Measurements from ENCODE around the gene CMTM5. TPM values are rescaled to one million over a fixed set of nuclear protein-coding genes. Genes with fewer than 3 reads are reported as not detected.

CMTM5 gene
- total and polyA plus RNA-seq, 2 donors (not counting 3 experiments of a cell fraction or from before 2014, with no cell fraction given) = not detected

DNA sequence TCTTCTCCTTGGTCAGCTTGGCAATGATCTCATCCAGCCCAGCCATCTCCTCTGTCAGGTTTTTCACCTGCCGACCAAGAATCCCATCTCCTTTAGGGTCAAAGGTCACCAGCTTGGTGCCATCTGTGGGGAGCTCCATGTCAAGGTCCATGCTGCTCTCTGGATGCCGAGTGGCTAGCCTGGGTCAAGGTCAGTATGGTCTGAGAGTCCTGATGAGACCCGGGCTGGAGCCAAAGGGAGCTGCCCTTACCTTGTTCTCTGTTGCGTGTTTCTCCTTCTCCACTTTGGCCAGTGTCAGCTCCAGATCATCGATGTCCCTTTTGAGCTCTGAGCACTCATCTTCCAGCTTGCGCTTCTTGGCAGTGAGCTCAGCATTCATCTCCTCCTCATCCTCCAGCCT, 46.8 kb downstream of the CMTM5 start:
- DNase-seq (ENCODE audit: low read depth, low spot score) = no peak
- Histone ChIP-seq H3K27me3 (ENCODE audit: control insufficient read depth in 2 of 2, insufficient read depth in 2 of 2, low read length in 2 of 2) (no peaks in the 10 kb centered on the region), H3K27ac (ENCODE audit: insufficient read depth, low read depth, low read length) (no peak overlapping the region), H2AFZ (ENCODE audit: low read depth, low read length) (no peak overlapping the region), H3K9me1 (replicated peaks; ENCODE audit: control insufficient read depth, extremely low read depth, insufficient read depth, low read length) (no peaks in the 10 kb centered on the region), H3K9ac (replicated peaks; ENCODE audit: extremely low read depth, insufficient read depth, low read length) (no peak overlapping the region), H3K36me3 (ENCODE audit: control insufficient read depth in 2 of 2, extremely low read depth in 1 of 2, insufficient read depth in 2 of 2, low read length in 2 of 2) (no peaks in the 10 kb centered on the region), H4K20me1 (replicated peaks; ENCODE audit: control insufficient read depth, extremely low read depth, insufficient read depth, low read length) (no peaks in the 10 kb centered on the region), H3K4me3 (replicated peaks in 1 of 3; ENCODE audit: insufficient read depth in 1 of 3, low read depth in 1 of 3, low read length in 3 of 3) (no peak overlapping the region), H3K79me2 (ENCODE audit: control insufficient read depth, insufficient read depth, low read length) (no peaks in the 10 kb centered on the region), H3K4me1 (ENCODE audit: control insufficient read depth, extremely low read depth, insufficient read depth, low read length) (no peaks in the 10 kb centered on the region), H3K9me3 (replicated peaks; ENCODE audit: control insufficient read depth, insufficient read depth, low read length) (no peaks in the 10 kb centered on the region), H3K4me2 (ENCODE audit: insufficient read depth, low read length) (no peak overlapping the region)
- TF ChIP-seq GATA2 (IDR thresholded peaks at IDR 0.05; ENCODE audit: insufficient read depth, insufficient read length, low read depth, low read length) (no peak), FOS (IDR thresholded peaks at IDR 0.05; ENCODE audit: borderline replicate concordance, insufficient read depth, low read length) (no peak), CTCF (IDR thresholded peaks at IDR 0.05; ENCODE audit: extremely low read depth in 1 of 2, insufficient read depth in 1 of 2, low read depth in 1 of 2, low read length in 2 of 2) (no peak), EZH2 (IDR thresholded peaks at IDR 0.05; ENCODE audit: borderline replicate concordance, low read depth, low read length, severe bottlenecking) (no peak), POLR2A (IDR thresholded peaks at IDR 0.05; ENCODE audit: low read depth, low read length) (no peak), MYC (IDR thresholded peaks at IDR 0.05; ENCODE audit: low read depth, low read length) (no peak), POLR2AphosphoS5 (IDR thresholded peaks at IDR 0.05; ENCODE audit: insufficient read depth, low read depth, low read length) (no peak), JUN (IDR thresholded peaks at IDR 0.05; ENCODE audit: borderline replicate concordance, insufficient read depth, insufficient read length, low read depth) (no peak)
- TF ChIP-seq, protein P1, sequence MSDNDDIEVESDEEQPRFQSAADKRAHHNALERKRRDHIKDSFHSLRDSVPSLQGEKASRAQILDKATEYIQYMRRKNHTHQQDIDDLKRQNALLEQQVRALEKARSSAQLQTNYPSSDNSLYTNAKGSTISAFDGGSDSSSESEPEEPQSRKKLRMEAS (IDR thresholded peaks at IDR 0.05; ENCODE audit: insufficient read depth, insufficient read length) = no peak
- FAIRE-seq = no peak
- BruUV-seq (replicated peaks) = no TSS peak
- POLR2A ChIA-PET = no interaction called here
- CTCF ChIA-PET = interaction anchor here (0.5 to 2.1 kb wide), 2 partner anchors 44 kb away, joined by 3 to 10 read pairs; no protein-coding TSS in a partner anchor
- dilution Hi-C loops (cut with MboI; ENCODE audit: extremely low pct_ligation_motif_present, low sequenced_read_pairs) (no loop called here), intact Hi-C loops (cut with micrococcal nuclease) (no loop called here)
